GM12878 (cell line): ENCODE data around the gene BIRC3.

ENCODE experiments used
- CBX3 ChIP-seq: fragments of 200-600 bp; sonication (generic); IDR thresholded peaks from 2 replicates; pipeline ENCODE4 v1.6.1; 2016; ENCODE audit warnings: low read depth, borderline replicate concordance
- CTCF ChIP-seq, 3 experiments: IDR thresholded peaks in 2 of 3; conservative IDR thresholded peaks in 1 of 3; 2 replicates each; pipeline ENCODE4 v1.5.1; 2011; ENCODE audit warnings: low read depth in 3 of 3, low read length in 3 of 3, mild to moderate bottlenecking in 3 of 3, control low read depth in 2 of 3, moderate library complexity in 2 of 3, inconsistent platforms in 1 of 3, mixed read lengths in 1 of 3; ENCODE audit not compliant: control insufficient read depth in 2 of 3, insufficient read depth in 1 of 3; ENCODE audit errors: extremely low read depth in 1 of 3
- EZH2 ChIP-seq: IDR thresholded peaks from 2 replicates; pipeline ENCODE4 v1.6.1; 2012; ENCODE audit warnings: low read depth, mild to moderate bottlenecking, control low read depth, inconsistent platforms, low read length, borderline replicate concordance; ENCODE audit not compliant: control insufficient read depth
- JUND ChIP-seq: IDR thresholded peaks from 2 replicates; pipeline ENCODE4 v1.6.1; 2012; ENCODE audit warnings: low read depth, mild to moderate bottlenecking, low read length, improper control_type of control experiment, moderate library complexity
- USF2 ChIP-seq: IDR thresholded peaks from 2 replicates; pipeline ENCODE4 v1.6.1; 2011; ENCODE audit warnings: low read depth, low read length, improper control_type of control experiment, borderline replicate concordance
- YY1 ChIP-seq: IDR thresholded peaks from 2 replicates; pipeline ENCODE4 v1.6.1; 2011; ENCODE audit warnings: low read depth, mild to moderate bottlenecking, low read length

DNA sequence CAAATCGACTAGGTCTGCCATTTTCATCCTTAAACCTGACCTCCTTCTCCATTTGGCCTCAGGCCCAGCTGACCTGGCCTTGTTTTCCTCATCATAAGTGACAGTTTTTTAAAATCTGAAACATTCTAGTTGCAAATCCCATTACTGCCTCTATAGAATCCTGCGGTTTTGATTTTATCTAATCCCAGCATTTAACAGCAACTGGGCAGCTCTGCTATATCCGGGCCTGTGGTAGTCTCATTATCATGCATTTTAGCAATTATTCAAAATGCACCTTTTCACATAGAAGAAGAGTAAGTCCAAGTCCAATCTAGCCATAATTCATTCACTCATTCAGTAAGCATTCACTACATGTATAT, 28.6 kb upstream of the BIRC3 start:
- TF ChIP-seq EZH2 (no peak), CTCF (IDR thresholded peaks at IDR 0.05 in 2 of 3, conservative IDR thresholded peaks at IDR 0.05 in 1 of 3; ENCODE audit: control insufficient read depth in 2 of 3, extremely low read depth in 1 of 3, insufficient read depth in 1 of 3, low read depth in 3 of 3, low read length in 3 of 3) (no peak), USF2 (no peak), CBX3 (no peak), JUND (no peak), YY1 (no peak)
